GM12878 (cell line): ENCODE data around the gene BNIP3. TPM values are rescaled to one million over a fixed set of nuclear protein-coding genes. Genes with fewer than 3 reads are reported as not detected.

ENCODE experiments used
- ATAC-seq: fragments of 200-7000 bp; cut with Tn5 transposase; 3 replicates; pipeline ENCODE4 v1.9.1; 2020; ENCODE audit warnings: mild to moderate bottlenecking, moderate library complexity
- BruUV-seq: library from RNA; stranded (reverse); fragments of 400-500 nt; replicated peaks from 2 replicates; lab custom pipeline; 2021; lab: Mats Ljungman, UMichigan
- CTCF ChIA-PET: fragments of 300-600 bp; sonication (Branson Sonifier 250); formaldehyde crosslinking; extraction: SDS; loops from one replicate; lab custom pipeline; 2021; ENCODE audit warnings: inconsistent platforms; lab: Yijun Ruan, JAX
- POLR2A ChIA-PET: fragments of 350-600 bp; formaldehyde crosslinking; extraction: SDS; loops from one replicate; lab custom pipeline; 2021; ENCODE audit warnings: inconsistent platforms; lab: Charles Lee
- RAD21 ChIA-PET: fragments of 300-600 bp; sonication (Branson Sonifier 250); formaldehyde crosslinking; loops from one replicate; lab custom pipeline; 2023; ENCODE audit warnings: antibody characterized with exemption; ENCODE audit not compliant: unreplicated experiment; lab: Charles Lee
- SMC1A ChIA-PET: fragments of 300-600 bp; sonication (Branson Sonifier 250); formaldehyde crosslinking; loops from one replicate; lab custom pipeline; 2023; ENCODE audit not compliant: unreplicated experiment, uncharacterized antibody; lab: Charles Lee
- DNase-seq: peaks from one replicate; pipeline ENCODE4 v3.0.0-alpha.2; 2011; ENCODE audit warnings: low read depth, low spot score
- FAIRE-seq: peaks from 3 replicates; lab custom pipeline; 2011; peaks lifted over from hg19 to GRCh38; lab: Jason Lieb, UNC
- H2AFZ ChIP-seq: 2 replicates; pipeline ENCODE4 v1.6.0; 2011; ENCODE audit warnings: low read depth, low read length, control low read depth; ENCODE audit not compliant: control insufficient read depth
- H3K27ac ChIP-seq: 2 replicates; pipeline ENCODE4 v1.5.1; 2011; ENCODE audit warnings: control low read depth; ENCODE audit not compliant: control insufficient read depth, insufficient read depth
- H3K27me3 ChIP-seq, 2 experiments: replicated peaks in 1 of 2; 2 replicates each; pipeline versions ENCODE4 v1.6.0 to v1.6.1; 2011; ENCODE audit warnings: low read length in 1 of 2; ENCODE audit not compliant: control insufficient read depth in 2 of 2, insufficient read depth in 2 of 2
- H3K36me3 ChIP-seq, 2 experiments: 2 replicates each; pipeline ENCODE4 v1.5.1; 2011; ENCODE audit warnings: low read length in 1 of 2; ENCODE audit not compliant: control insufficient read depth in 2 of 2, insufficient read depth in 2 of 2
- H3K4me1 ChIP-seq: 2 replicates; pipeline ENCODE4 v1.6.1; 2011; ENCODE audit warnings: mild to moderate bottlenecking, low read length, moderate library complexity, mixed read lengths; ENCODE audit not compliant: control insufficient read depth, insufficient read depth
- H3K4me2 ChIP-seq: 2 replicates; pipeline ENCODE4 v1.6.0; 2011; ENCODE audit warnings: control low read depth; ENCODE audit not compliant: control insufficient read depth, insufficient read depth
- H3K4me3 ChIP-seq: fragments of 200-600 bp; sonication (generic); 2 replicates; pipeline ENCODE4 v1.5.1; 2016
- H3K79me2 ChIP-seq: 2 replicates; pipeline ENCODE4 v1.6.0; 2011; ENCODE audit warnings: low read length; ENCODE audit not compliant: control insufficient read depth, insufficient read depth
- H3K9ac ChIP-seq: 2 replicates; pipeline ENCODE4 v1.8.0; 2011; ENCODE audit warnings: low read length, control low read depth, mixed read lengths; ENCODE audit not compliant: control insufficient read depth, insufficient read depth
- H3K9me3 ChIP-seq: replicated peaks from 3 replicates; pipeline ENCODE4 v1.5.1; 2011; ENCODE audit warnings: mild to moderate bottlenecking, low read length; ENCODE audit not compliant: control insufficient read depth, insufficient read depth
- H4K20me1 ChIP-seq: 2 replicates; pipeline ENCODE4 v1.6.0; 2011; ENCODE audit not compliant: control insufficient read depth, insufficient read depth
- BCLAF1 ChIP-seq: fragments of 450-650 bp; IDR thresholded peaks from 2 replicates; pipeline ENCODE4 v1.6.1; 2017; ENCODE audit warnings: antibody characterized with exemption, mild to moderate bottlenecking, moderate library complexity
- HDAC6 ChIP-seq: fragments of 200-600 bp; sonication (generic); IDR thresholded peaks from one replicate; pipeline ENCODE4 v1.8.0; 2017; ENCODE audit warnings: antibody characterized with exemption; ENCODE audit not compliant: unreplicated experiment
- IKZF2 ChIP-seq, 2 experiments: fragments of 450-650 bp; IDR thresholded peaks; 2 replicates each; pipeline ENCODE4 v1.6.1; 2017; ENCODE audit warnings: mild to moderate bottlenecking in 2 of 2, moderate library complexity in 2 of 2
- SMAD5 ChIP-seq: IDR thresholded peaks from 2 replicates; pipeline ENCODE4 v1.6.1; 2016; ENCODE audit warnings: antibody characterized with exemption, low read depth
- ZNF384 ChIP-seq: IDR thresholded peaks from 2 replicates; pipeline ENCODE4 v1.6.1; 2012; ENCODE audit warnings: low read depth, mild to moderate bottlenecking, low read length, improper control_type of control experiment, borderline replicate concordance
- WGBS: methylation state at CpG from one replicate; pipeline ENCODE4 v1.1.6; 2016; ENCODE audit warnings: low lambda C conversion rate; ENCODE audit not compliant: insufficient replicate concordance, insufficient coverage; ENCODE audit errors: missing lambda C conversion rate; 5-methylcytosine and 5-hydroxymethylcytosine counted together
- in situ Hi-C: fragments of 300-500 bp; cut with MboI; formaldehyde crosslinking; loops from 9 replicates; pipeline ENCODE4 v1.14.3; 2018; ENCODE audit warnings: mixed read lengths
- intact Hi-C: fragments of 100-400 bp; cut with micrococcal nuclease; formaldehyde crosslinking; loops from one replicate; pipeline ENCODE4 v1.14.2; 2022; ENCODE audit not compliant: unreplicated experiment
- polyA plus RNA-seq, 11 experiments: library from polyadenylated mRNA; depleted of rRNA in 4 of 11; unstranded in 6 of 11; stranded (reverse) in 5 of 11; fragments of >200 nt; fragmentation: Nextera tagmentation in 4 of 11; fragmentation: Illumina TruSeq in 1 of 11; extraction: Ambion mirVana in 4 of 11; extraction: Trizol in 1 of 11; gene quantifications; 1 replicate in 1 of 11; 2 replicates in 10 of 11; pipeline versions ENCODE4 v1.2.1 to v1.2.3, GENCODE V29; 2011 to 2016; ENCODE audit warnings: inconsistent platforms in 2 of 11, missing spikeins in 2 of 11, low read depth in 1 of 11
- total RNA-seq, 4 experiments: library from RNA; depleted of rRNA in 3 of 4; stranded (reverse); fragments of >200 nt in 3 of 4; fragmentation: Illumina TruSeq in 1 of 4; extraction: Trizol in 1 of 4; gene quantifications; 2 replicates each; pipeline versions ENCODE4 v1.2.1 to v1.2.3, GENCODE V29; 2013 to 2021

The BNIP3 gene
- total and polyA plus RNA-seq, 10 of the 15 experiments (the other 5 are each of a cell fraction or from before 2014, with no cell fraction given) = 7.7 to 122 (median 29.9) TPM

DNA sequence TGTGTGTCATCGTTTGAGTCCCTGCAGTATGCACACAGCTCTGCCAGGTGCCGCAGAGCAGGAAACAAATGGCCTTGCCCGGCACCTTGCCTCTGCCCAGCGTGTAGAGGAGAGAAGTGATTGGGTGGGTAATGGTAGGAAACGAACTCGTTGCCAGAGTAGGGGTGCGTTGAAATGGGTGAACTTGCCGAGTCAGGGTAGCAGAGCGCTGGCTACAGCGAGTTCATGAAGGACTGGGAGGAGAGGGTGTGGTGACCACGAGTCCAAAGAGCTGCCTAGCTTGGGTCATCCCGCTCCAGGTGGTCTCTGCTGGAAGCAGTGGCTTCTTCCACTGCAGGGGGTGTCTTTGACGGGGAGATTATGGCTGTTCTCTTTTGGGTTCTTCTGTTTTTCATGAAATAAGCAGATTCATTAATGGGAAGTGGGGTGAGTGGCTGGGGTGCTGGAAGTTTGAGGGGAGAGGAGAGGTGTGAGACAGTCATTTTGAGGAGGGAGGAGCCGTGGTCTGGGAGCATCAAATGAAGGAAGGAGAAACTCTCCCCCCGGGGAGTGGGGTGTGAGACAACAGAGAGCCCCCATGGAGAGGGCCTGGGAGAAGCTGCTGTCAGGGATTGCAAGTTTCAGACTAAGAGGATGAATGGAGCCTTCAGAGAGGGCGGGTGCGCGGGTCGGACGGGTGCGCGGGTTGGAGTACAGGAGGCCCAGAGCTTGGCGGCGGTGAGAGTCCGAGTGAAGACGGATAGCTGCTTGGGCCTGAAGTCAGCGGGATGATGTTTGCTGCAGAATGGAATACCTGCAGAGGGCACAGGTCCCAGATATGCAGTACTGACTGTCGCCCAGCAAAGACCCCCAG lies 54.8 kb downstream of the BNIP3 start:
- RAD21 ChIA-PET = no interaction called here
- in situ Hi-C loops = no loop called here
- peaks cover 25% of the 10 kb centered on the region for H3K4me1 ChIP-seq
- intact Hi-C loops = no loop called here
- ATAC-seq (no peak), FAIRE-seq (no peak), DNase-seq (no peak)
- no peak overlapping the region for H3K9ac ChIP-seq
- WGBS = over 99% methylated on average over 19 of the region's 28 CpGs
- H3K79me2 ChIP-seq = peaks cover 78% of the 10 kb centered on the region
- H2AFZ ChIP-seq = no peak overlapping the region
- POLR2A ChIA-PET = interaction anchor here (0.5 kb wide), 1 partner anchor 56 kb away, joined by 4 read pairs; no protein-coding TSS in a partner anchor
- H3K27ac ChIP-seq = no peak overlapping the region
- H3K36me3 ChIP-seq = peaks cover 2 to 8% of the 10 kb centered on the region in 2 experiments; a peak in 3 of 4 replicates
- no peak overlapping the region for H3K4me2 ChIP-seq
- peaks cover 7% of the 10 kb centered on the region for H3K9me3 ChIP-seq
- no peak overlapping the region for H3K4me3 ChIP-seq
- peaks cover 4% of the 10 kb centered on the region; the same call in 1 of the 2 replicates for H4K20me1 ChIP-seq
- SMC1A ChIA-PET = no interaction called here
- no peak for TF ChIP-seq BCLAF1
- no peak for TF ChIP-seq IKZF2 (IDR thresholded peaks at IDR 0.05)
- TF ChIP-seq SMAD5 = no peak
- no peak for TF ChIP-seq ZNF384
- TF ChIP-seq HDAC6 = no peak
- CTCF ChIA-PET = no interaction called here
- no TSS peak for BruUV-seq
- H3K27me3 ChIP-seq = no peaks in the 10 kb centered on the region
